GM19238 (cell line): ENCODE measurements around the gene HSPB3.
"Not testable (repeated sequence)": the region's sequence is repeated elsewhere in the genome, so short reads cannot be mapped to it uniquely, and the experiment has no call there.

Experiments
- DNase-seq: peaks from one replicate; pipeline ENCODE4 v3.0.0; 2011; ENCODE audit warnings: low spot score; ENCODE audit not compliant: insufficient read length

The HSPB3 gene

GRCh38 chr5:54457094-54457862, 1.8 kb downstream of the HSPB3 start:
- DNase-seq: no peak

- no peak for DNase-seq
Observed at GRCh38 chr5:54458221-54458620, 2.7 kb downstream of the HSPB3 start.

GRCh38 chr5:54460181-54460919, 4.9 kb downstream of the HSPB3 start:
- DNase-seq: no peak

GRCh38 chr5:54462281-54462680, 6.8 kb downstream of the HSPB3 start:
- DNase-seq: no peak

- DNase-seq: no peak
Observed at GRCh38 chr5:54463713-54464112, 8.2 kb downstream of the HSPB3 start.

- peak; percentile 16 for DNase-seq
Observed at GRCh38 chr5:54469622-54470021, 14.1 kb downstream of the HSPB3 start.

GRCh38 chr5:54470128-54470527, 14.6 kb downstream of the HSPB3 start:
- no peak for DNase-seq

- no peak for DNase-seq
Observed at GRCh38 chr5:54470677-54471076, 15.2 kb downstream of the HSPB3 start.

GRCh38 chr5:54471398-54471797, 15.9 kb downstream of the HSPB3 start:
- no peak for DNase-seq

GRCh38 chr5:54476682-54477081, 21.2 kb downstream of the HSPB3 start:
- no peak for DNase-seq

- DNase-seq: no peak
Observed at GRCh38 chr5:54477941-54478478, 22.5 kb downstream of the HSPB3 start.

- DNase-seq: no peak
Observed at GRCh38 chr5:54480296-54480695, 24.8 kb downstream of the HSPB3 start.

- no peak for DNase-seq
Observed at GRCh38 chr5:54484219-54484894, 28.9 kb downstream of the HSPB3 start.

GRCh38 chr5:54485659-54486058, 30.2 kb downstream of the HSPB3 start:
- not testable (repeated sequence) for DNase-seq

GRCh38 chr5:54489648-54489979, 34.1 kb downstream of the HSPB3 start:
- not testable (repeated sequence) for DNase-seq

GRCh38 chr5:54491326-54491725, 35.8 kb downstream of the HSPB3 start:
- no peak for DNase-seq

GRCh38 chr5:54492178-54492577, 36.7 kb downstream of the HSPB3 start:
- no peak for DNase-seq

GRCh38 chr5:54495027-54495426, 39.5 kb downstream of the HSPB3 start:
- no peak for DNase-seq
